Measurements from ENCODE around the gene RND2.

RND2 gene

DNA sequence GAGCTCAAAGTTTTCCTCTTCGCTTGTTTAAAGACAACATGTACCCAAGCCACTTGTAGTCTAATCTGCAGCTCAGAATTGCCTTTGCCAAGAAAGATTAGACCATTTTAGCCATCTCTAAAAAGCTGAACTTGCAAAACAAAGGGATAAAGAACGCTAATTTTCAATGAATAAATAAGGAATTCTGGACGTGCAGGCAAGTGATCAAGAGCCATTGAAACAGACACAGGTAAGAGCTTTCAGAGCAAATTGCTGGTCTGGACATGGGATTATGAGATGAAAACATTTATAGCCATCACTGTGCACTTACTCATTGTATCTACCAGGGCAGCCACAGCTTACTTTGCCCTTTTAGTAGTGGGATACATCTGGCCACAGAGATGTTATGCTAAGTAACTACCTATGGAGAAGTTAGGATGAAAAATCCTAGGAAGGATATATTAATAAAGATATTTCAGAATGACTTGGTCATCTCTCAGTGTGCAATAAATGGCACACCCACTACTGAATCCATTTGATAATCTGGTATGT lies 44.4 kb downstream of the RND2 start:
- no peak for DNase-seq (ENCODE audit: low read depth in 1 of 2, low spot score in 1 of 2)

GRCh38 chr17:43070257-43070656 lies 45.2 kb downstream of the RND2 start:
- DNase-seq (ENCODE audit: low read depth in 1 of 2, low spot score in 1 of 2): no peak

- DNase-seq (ENCODE audit: low read depth in 1 of 2, low spot score in 1 of 2): no peak
These were observed 45.8 kb downstream of the RND2 start for GRCh38 chr17:43070872-43071271.

DNA sequence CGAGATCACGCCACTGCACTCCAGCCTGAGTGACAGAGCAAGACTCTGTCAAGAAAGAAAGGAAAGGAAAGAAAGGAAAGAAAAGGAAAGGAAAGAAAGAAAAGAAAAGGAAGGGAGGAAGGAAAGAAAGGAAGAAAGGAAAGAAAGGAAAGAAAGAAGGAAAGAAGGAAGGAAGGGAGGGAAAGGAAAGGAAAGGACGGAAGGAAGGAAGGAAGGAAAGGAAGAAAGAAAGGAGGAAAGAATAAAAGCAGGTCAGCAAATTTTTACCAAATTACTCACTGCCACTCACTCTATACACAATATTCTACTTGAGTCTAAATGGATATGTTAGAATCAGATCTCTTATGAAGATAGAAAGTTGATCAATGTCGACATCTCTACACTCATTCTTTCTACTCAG lies 49.8 kb downstream of the RND2 start:
- DNase-seq (ENCODE audit: low read depth in 1 of 2, low spot score in 1 of 2): no peak

DNA sequence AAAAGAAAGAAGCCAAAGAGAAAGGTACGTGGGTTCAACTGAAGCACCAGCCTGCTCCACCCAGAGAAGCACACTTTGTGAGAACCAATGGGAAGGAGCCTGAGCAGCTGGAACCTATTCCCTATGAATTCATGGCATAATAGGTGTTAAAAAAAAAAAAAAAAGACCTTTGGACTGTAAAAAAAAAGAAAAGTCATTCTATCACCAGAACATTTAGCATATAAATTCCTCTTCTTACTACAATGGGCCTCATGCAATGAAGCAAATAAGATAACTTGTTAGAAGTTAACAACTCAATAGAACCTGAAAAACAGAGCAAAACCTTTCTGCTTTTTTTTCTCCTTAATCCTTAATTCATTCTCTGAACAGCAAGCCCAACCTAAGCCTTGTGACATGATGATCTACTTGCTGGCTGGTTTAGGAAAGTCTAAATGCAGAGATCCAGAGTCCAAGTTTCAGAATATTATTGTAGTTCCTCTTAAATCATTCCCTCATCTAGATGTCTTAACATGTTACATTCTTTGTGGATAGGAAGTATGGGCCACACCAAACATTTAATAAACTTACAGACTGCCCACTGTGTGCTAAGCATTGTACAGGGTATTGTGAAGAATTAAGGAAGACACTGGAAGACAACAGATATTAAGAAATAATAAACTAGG lies 54.7 kb downstream of the RND2 start:
- DNase-seq (ENCODE audit: low read depth in 1 of 2, low spot score in 1 of 2): no peak
